ENCODE results near the gene ESF1. TPM values are rescaled to one million over a fixed set of nuclear protein-coding genes. Genes with fewer than 3 reads are reported as not detected.

ESF1 gene
- total and polyA plus RNA-seq, 10 of the 15 experiments (the other 5 are each of a cell fraction or from before 2014, with no cell fraction given): 9.2 to 36.2 (median 18.4) TPM

DNA sequence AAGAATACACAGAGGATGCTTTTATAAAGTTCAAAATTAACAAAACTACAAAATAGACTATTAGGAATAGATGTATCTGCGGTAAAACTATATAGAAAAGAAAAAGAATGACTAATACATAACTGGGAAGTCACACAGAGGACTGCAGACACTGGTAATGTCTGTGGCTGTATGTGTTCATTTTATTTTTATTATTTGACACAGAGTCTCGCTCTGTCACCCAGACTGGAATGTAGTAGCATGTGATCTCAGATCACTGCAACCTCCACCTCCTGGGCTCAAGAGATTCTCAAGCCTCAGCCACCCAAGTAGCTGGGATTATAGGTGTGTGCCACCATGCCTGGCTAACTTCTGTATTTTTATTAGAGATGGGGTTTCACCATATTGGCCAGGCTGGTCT, 38.9 kb downstream of the ESF1 start:
- 95% methylated on average over 2 of the region's 2 CpGs for WGBS (ENCODE audit: insufficient coverage, insufficient replicate concordance, low lambda C conversion rate, missing lambda C conversion rate)
- no TSS peak for BruUV-seq (replicated peaks)
- ChIA-PET POLR2A (no interaction called here), CTCF (no interaction called here), SMC1A (ENCODE audit: uncharacterized antibody, unreplicated experiment) (no interaction called here), RAD21 (ENCODE audit: unreplicated experiment) (no interaction called here)
- Histone ChIP-seq H4K20me1 (ENCODE audit: control insufficient read depth, insufficient read depth) (no peaks in the 10 kb centered on the region), H3K27me3 (replicated peaks in 1 of 2; ENCODE audit: control insufficient read depth in 2 of 2, insufficient read depth in 2 of 2, low read length in 1 of 2) (no peaks in the 10 kb centered on the region), H3K79me2 (ENCODE audit: control insufficient read depth, insufficient read depth, low read length) (no peaks in the 10 kb centered on the region), H3K9ac (ENCODE audit: control insufficient read depth, insufficient read depth, low read length) (no peak overlapping the region), H3K36me3 (ENCODE audit: control insufficient read depth in 2 of 2, insufficient read depth in 2 of 2, low read length in 1 of 2) (peaks cover 0 to 2% of the 10 kb centered on the region in 2 experiments; a peak in 2 of 4 replicates), H3K9me3 (replicated peaks; ENCODE audit: control insufficient read depth, insufficient read depth, low read length) (no peaks in the 10 kb centered on the region), H3K4me2 (ENCODE audit: control insufficient read depth, insufficient read depth) (no peak overlapping the region), H3K4me3 (no peak overlapping the region), H3K4me1 (ENCODE audit: control insufficient read depth, insufficient read depth, low read length) (no peaks in the 10 kb centered on the region), H2AFZ (ENCODE audit: control insufficient read depth, low read depth, low read length) (no peak overlapping the region), H3K27ac (ENCODE audit: control insufficient read depth, insufficient read depth) (no peak overlapping the region)
- intact Hi-C loops (cut with micrococcal nuclease; ENCODE audit: unreplicated experiment): no loop called here
- FAIRE-seq (no peak), ATAC-seq (no peak), DNase-seq (ENCODE audit: low read depth, low spot score) (no peak)
- in situ Hi-C loops (cut with MboI): no loop called here
- no peak for TF ChIP-seq PML (IDR thresholded peaks at IDR 0.05; ENCODE audit: low read length)
- no peak for TF ChIP-seq ZBTB40 (IDR thresholded peaks at IDR 0.05; ENCODE audit: borderline replicate concordance)
- TF ChIP-seq JUNB (IDR thresholded peaks at IDR 0.05): no peak
- no peak for TF ChIP-seq KLF5 (IDR thresholded peaks at IDR 0.05; ENCODE audit: partially characterized antibody)
- no peak for TF ChIP-seq TCF7 (IDR thresholded peaks at IDR 0.05; ENCODE audit: borderline replicate concordance)
- TF ChIP-seq MXI1 (IDR thresholded peaks at IDR 0.05; ENCODE audit: low read depth, low read length): no peak
- no peak for TF ChIP-seq HDAC2 (IDR thresholded peaks at IDR 0.05)
- TF ChIP-seq NR2F1 (conservative IDR thresholded peaks at IDR 0.05): no peak
- TF ChIP-seq RUNX3 (IDR thresholded peaks at IDR 0.05; ENCODE audit: low read length): no peak
- no peak for TF ChIP-seq PAX5 (IDR thresholded peaks at IDR 0.05; ENCODE audit: borderline replicate concordance, low read depth, low read length)
- TF ChIP-seq ZNF217 (IDR thresholded peaks at IDR 0.05): no peak
- TF ChIP-seq NR2C1 (IDR thresholded peaks at IDR 0.05): no peak
- TF ChIP-seq LARP7 (IDR thresholded peaks at IDR 0.05): no peak
- TF ChIP-seq, protein P1, sequence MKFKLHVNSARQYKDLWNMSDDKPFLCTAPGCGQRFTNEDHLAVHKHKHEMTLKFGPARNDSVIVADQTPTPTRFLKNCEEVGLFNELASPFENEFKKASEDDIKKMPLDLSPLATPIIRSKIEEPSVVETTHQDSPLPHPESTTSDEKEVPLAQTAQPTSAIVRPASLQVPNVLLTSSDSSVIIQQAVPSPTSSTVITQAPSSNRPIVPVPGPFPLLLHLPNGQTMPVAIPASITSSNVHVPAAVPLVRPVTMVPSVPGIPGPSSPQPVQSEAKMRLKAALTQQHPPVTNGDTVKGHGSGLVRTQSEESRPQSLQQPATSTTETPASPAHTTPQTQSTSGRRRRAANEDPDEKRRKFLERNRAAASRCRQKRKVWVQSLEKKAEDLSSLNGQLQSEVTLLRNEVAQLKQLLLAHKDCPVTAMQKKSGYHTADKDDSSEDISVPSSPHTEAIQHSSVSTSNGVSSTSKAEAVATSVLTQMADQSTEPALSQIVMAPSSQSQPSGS (IDR thresholded peaks at IDR 0.05; ENCODE audit: low read length): no peak
- TF ChIP-seq ZNF24 (IDR thresholded peaks at IDR 0.05): no peak
- no peak for TF ChIP-seq SMAD5 (IDR thresholded peaks at IDR 0.05; ENCODE audit: low read depth)
- TF ChIP-seq RB1 (IDR thresholded peaks at IDR 0.05; ENCODE audit: borderline replicate concordance): no peak

Measured in GM12878 (cell line).